Measurements from ENCODE around the gene ARHGAP31. TPM values are rescaled to one million over a fixed set of nuclear protein-coding genes. Genes with fewer than 3 reads are reported as not detected.

The ARHGAP31 gene
- polyA plus RNA-seq, 4 donors = 10.8 to 15.4 (median 12.7) TPM

DNA sequence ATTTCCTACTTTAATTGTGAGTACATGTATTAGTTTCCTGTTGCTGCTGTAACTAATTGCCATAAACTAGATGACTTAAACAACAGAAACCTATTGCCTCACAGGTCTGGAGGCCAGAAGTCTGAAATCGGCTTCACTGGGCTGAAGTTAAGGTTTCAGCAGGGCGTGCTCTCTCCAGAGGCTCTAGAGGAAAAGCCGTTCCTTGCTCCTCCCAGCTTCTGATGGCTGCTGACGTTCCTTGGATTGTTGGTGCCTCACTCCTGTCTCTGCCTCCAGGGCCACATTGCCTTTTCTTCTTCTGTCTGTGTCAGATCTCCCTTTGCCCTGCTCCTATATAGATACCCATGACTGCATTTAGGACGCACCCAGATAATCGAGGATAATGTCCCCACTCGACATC, 80.9 kb downstream of the ARHGAP31 start:
- no peak for DNase-seq (ENCODE audit: low read depth in 4 of 4, low spot score in 2 of 4)

DNA sequence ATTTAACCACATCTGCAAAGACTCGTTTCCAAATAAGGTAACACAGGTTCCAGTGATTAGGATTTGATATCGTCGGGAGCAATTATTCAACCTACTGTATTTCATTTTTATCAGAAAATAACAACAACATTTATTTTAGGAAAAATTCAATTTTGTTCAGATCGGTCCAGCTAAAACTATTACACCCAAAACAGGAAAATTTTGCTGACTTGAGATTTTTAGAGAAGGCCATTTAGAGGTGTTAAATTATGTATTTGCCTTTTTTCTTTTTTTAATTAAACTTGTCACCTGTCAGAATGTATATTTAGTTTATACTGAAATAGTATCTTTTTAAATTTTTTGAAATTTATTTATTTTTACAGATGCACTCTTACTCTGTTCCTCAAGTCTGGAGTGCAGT, 81.3 kb downstream of the ARHGAP31 start:
- no peak for DNase-seq (ENCODE audit: low read depth in 4 of 4, low spot score in 2 of 4)

DNA sequence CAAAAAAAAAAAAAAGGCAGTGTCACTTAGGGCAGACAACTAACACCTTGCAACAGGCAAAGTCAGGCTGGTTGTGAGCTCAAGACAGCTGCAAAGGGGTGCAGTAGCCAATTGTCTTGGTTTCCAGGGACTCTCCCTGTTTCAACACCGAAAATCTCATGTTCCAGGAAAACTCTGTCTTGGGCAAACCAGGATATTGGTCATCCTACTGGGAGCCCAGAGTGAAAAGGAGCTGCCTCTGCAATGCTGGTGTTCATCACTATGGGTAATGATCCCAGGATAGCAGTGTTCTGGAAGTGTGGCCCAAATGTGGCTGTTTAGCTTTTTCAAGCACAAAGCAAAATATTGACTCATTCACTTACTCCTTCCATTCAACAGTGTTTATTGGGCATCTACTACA, 82.6 kb downstream of the ARHGAP31 start:
- no peak for DNase-seq (ENCODE audit: low read depth in 4 of 4, low spot score in 2 of 4)

DNA sequence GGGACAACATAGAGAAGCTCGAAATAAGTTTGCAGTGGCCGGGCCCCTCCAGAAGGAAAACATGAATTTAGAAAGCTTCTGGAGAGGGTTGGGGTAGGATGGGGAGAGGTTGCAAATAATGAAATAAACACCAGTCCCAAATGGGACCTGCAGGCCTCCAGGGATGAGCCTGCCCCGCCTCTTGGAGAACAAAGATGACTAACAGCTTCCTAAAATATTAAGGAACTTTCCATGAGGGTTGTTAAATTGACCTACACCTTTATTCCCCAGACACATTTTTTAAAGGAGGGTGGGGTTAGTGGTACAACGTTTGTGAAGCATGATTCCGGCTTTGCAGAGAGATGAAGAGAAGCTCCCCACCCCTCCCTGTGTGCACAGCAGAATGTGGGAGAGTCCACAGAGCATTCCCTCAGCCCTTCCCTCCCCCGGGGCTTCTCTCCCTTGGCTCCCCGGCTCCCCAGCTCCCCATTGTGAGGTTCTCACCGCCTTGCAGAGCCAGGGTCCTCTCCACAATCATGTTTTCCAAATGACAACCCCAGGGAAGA, 84.1 kb downstream of the ARHGAP31 start:
- DNase-seq (ENCODE audit: low read depth in 4 of 4, low spot score in 2 of 4) = no peak

DNA sequence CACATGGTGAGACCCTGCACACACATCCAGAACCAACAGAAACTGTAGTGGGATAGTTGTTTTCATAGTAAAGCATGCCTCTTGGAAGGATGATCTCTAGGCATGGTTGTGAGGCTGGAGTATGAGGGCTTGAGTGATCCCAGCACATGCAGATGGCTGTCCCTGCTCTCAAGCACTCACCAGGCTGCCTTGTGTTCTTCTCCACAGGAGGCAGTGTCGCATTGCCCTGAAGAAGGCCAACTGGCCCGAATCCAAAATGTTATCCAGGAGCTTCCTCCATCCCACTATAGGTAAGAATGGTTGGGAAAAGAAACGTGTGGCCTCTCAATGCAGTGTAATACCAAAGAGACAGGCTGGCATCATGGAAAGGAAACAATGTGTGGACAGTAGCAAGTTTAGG, 86.5 kb downstream of the ARHGAP31 start:
- DNase-seq (ENCODE audit: low read depth in 4 of 4, low spot score in 2 of 4) = no peak

DNA sequence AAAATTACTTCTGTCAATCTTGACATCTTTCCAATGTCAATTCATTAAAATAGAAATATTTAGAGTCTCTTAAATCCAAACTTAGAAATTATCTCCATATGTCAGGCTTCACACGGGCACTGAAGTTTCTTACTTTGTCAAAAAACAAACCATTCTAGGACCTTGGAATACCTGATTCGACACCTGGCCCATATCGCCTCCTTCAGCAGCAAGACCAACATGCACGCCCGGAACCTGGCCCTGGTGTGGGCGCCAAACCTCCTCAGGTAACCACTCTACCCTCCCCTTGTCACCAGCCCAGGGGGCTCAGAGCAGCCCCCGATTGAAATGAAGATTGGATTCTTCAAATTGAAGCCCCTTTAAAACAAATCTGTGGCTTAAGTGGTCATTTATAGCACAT, 88.0 kb downstream of the ARHGAP31 start:
- DNase-seq (ENCODE audit: low read depth in 4 of 4, low spot score in 2 of 4) = no peak

DNA sequence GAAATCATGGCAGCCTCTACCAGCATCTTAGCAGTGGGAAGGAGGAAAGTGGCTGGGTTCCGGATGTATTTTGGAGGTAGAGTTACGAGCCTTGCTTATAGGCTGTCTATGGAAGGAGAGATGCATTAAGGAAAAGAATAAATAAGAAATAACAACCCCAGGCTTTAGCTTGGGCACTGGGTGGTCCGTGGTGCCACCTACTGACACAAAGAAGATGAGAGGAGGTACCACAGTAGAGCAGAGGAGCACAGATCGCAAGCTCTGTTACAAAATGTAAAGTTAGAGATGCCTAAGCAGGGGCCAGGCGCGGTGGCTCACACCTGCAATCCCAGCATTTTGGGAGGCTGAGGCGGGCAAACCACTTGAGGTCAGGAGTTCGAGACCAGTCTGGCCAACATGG, 94.4 kb downstream of the ARHGAP31 start:
- no peak for DNase-seq (ENCODE audit: low read depth in 4 of 4, low spot score in 2 of 4)

DNA sequence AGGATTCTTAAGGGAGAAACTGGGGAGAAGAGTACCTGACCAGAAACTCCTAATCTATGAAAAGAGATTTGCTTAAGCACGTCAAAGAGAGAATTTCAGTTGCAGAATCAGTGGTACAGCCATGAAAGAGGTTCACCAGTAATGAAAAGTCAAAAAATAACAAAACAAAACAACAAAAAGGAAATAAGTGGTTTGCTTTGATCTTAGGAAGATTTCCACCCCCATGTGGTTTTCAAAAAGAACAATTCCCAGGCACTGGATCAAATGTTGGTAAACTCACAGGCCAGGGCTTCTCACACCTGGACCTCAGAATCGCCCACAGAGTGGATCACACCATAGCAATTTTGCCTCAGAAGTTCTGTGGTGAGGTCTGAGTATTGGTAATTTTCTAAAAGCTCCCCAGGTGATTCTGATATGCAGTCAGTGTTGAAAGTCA, 101.8 kb downstream of the ARHGAP31 start:
- no peak for DNase-seq (ENCODE audit: low read depth in 4 of 4, low spot score in 2 of 4)

DNA sequence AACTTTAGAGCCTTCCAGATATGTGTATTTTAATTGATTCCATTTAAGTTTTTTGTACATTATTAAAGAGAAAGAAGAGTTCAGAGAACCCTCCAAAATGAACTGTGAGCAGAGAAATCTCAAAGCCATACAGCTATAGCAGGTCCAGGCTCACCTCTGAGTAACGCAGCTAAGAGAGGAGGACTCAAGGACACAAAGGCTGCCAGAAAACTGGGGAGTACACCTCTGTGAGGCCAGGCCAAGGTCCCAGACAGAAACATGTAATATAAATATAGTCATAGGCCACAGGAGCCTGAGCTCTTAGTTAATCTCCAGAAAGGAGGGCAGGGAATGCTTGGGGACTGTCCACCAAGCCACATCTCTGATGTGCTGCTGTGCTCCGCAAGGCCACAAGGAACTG, 102.7 kb downstream of the ARHGAP31 start:
- no peak for DNase-seq (ENCODE audit: low read depth in 4 of 4, low spot score in 2 of 4)

DNA sequence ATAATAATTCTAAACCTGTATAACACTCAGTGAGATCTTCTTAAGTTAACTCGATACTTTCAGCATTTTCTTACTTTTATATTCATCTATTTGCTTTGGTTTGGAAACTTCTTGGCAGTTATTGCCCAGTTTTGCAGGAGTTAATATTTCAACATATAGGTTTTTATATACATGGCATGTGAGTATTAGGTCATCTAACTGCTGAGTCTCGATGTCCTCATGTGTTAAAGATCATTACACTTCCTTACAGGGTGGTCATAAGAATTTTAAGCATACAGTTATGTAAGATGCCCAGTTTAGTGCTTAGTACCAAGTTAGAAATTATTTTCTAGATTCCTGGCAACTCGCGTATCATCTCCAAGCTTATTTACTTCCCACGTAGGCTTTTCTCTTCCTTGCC, 106.3 kb downstream of the ARHGAP31 start:
- DNase-seq (ENCODE audit: low read depth in 4 of 4, low spot score in 2 of 4) = no peak

DNA sequence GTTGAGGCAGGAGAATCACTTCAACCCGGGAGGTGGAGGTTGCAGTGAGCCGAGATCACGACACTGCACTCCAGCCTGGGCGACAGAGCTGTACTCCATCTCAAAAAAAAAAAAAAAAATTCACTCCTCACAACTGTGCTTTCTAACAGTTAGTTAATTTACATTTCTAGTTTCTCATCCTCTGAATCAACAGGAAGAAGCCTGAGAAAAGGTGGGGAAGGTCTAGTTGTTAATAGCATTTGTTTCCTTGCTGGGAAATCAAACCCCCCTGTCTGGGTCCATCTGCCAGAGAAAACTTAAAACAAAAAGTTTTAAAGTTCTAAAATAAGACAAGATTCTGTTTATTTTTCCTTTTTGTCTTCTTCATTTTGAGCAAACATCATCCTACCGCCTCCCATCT, 106.9 kb downstream of the ARHGAP31 start:
- no peak for DNase-seq (ENCODE audit: low read depth in 4 of 4, low spot score in 2 of 4)

DNA sequence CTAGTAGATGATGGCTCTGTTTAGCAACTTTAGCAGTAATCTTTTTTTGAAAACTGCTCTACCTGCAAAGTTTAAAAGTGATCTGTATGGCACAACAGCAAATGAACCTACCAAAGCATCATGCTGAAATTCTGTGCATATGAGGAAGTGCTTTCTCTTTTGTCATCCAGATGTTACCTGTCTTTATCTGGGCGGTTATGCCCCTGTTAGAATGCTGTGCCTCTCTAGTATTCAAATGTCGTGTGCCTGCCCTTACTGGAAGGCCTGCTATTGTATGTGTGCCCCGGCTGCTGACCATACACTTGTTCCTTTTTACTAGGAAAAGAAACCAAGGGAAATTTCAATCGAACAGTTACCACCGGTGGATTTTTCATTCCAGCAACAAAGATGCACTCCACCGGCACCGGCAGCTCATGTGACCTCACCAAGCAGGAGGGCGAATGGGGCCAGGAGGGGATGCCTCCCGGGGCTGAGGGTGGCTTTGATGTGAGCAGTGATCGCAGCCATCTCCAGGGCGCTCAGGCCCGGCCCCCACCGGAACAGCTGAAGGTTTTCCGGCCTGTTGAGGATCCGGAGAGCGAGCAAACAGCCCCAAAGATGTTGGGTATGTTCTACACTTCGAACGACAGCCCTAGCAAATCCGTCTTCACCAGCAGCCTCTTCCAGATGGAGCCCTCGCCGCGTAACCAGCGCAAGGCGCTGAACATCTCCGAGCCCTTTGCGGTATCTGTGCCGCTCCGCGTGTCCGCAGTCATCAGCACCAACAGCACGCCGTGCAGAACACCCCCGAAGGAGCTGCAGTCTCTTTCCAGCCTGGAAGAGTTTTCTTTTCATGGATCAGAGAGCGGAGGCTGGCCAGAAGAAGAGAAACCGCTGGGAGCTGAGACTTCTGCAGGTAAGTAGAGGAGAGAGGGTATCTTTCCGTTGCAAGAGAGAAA, 107.6 kb downstream of the ARHGAP31 start:
- no peak for DNase-seq (ENCODE audit: low read depth in 4 of 4, low spot score in 2 of 4)

DNA sequence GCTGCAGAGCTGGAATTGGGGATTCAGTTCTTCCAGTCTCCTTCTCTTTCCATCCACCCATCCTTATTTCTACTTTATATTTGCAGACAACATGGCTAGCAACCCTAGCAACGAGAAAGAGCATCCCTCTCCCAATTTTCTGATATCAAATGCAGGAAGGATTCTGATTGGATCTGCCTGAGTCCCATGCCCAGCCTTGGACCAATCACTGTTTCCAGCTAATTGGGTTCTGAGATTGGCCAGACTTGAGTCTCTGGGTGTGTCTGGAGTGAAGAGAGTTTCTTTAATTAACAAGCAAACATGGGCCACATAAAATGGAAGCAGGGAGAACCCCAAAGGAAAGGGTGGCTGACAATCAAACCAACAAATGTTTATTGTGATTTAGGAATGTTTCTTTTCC, 108.6 kb downstream of the ARHGAP31 start:
- DNase-seq (ENCODE audit: low read depth in 4 of 4, low spot score in 2 of 4) = no peak

DNA sequence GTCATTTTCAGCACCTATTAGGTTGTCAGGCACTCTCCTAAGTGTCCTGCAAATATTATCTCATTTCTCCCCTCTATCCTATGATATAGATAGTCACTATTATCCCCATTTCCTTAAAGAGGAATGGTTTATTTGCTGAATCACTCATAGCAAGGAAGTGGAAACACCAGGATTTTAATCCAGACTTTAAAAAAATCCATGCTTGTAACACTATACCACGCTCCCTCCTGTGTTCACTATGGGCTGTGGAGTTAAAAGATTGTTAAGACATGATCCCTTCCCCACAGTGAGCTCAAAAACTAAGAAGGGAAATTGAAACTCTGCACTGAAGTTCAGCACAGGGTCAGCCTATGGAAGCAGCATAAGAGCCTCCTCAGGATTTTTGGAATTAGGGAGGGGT, 109.0 kb downstream of the ARHGAP31 start:
- no peak for DNase-seq (ENCODE audit: low read depth in 4 of 4, low spot score in 2 of 4)

DNA sequence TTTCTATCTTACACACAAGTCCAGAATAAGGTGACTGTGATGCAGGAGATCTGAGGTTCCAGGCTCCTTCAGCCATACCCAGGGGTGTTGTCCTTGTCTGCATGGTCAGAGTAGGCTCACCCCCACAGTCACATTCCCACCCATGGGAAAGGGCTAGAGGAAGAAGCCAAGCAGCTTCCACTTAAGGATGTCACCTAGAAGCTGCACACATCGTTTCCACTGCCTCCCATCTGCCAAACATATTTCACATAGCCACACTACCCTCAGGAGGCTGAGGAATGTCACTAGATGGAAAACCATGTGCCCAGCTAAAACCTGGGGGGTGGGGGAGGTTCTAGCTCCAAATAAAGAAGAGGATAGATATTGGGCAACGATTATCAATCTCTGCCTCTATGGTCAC, 111.1 kb downstream of the ARHGAP31 start:
- DNase-seq (ENCODE audit: low read depth in 4 of 4, low spot score in 2 of 4) = no peak

DNA sequence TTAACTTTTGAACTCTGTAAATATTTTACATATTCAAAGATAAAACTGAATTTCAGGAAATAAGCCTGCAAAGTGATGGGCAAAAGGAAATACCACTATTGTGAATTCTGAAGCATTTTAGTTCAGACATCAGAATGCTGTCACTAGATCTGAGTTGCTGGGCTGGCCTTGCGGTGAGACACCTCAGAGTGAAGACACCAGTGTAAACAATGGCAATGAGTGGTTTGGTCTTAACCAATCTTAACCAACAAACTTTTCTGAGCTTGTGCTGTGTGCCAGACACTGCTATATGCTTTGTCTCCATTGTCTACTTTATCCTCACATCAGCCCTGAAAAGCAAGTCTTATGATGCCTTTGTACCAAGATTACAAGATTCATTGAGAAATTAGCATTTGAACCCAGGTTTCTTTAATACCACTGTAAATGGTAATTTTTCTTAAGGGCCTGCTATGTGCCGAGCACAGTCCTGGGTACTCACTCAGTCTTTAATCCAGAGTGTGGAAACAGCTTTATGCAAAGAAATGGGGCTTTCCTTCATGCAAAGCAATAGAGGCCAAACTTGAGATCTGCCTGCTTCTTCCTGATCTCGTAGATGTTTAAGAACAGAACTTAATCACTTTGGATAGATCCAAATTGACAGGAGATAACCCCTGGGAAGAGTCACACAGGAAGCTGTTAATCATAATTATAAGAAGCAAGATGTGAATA, 114.2 kb downstream of the ARHGAP31 start:
- no peak for DNase-seq (ENCODE audit: low read depth in 4 of 4, low spot score in 2 of 4)

DNA sequence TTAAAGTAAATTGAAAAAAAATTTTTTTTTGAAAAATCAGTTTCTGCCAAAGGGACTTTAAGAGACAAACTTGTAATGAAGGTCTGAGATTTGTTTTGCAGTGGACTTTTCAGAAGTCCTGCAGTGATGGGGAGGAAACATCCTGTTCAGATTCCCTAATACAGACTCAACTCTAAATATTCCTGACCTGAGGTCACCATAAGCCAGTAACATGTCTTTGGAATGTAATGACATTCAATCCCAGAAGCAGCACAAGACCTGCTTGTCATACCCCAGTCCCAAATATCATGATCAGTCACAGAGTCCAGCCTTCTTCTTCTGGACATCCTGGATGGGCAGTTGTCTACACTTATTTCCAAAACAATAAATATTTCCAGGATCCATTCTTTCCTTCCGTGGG, 115.7 kb downstream of the ARHGAP31 start:
- DNase-seq (ENCODE audit: low read depth in 4 of 4, low spot score in 2 of 4) = no peak

DNA sequence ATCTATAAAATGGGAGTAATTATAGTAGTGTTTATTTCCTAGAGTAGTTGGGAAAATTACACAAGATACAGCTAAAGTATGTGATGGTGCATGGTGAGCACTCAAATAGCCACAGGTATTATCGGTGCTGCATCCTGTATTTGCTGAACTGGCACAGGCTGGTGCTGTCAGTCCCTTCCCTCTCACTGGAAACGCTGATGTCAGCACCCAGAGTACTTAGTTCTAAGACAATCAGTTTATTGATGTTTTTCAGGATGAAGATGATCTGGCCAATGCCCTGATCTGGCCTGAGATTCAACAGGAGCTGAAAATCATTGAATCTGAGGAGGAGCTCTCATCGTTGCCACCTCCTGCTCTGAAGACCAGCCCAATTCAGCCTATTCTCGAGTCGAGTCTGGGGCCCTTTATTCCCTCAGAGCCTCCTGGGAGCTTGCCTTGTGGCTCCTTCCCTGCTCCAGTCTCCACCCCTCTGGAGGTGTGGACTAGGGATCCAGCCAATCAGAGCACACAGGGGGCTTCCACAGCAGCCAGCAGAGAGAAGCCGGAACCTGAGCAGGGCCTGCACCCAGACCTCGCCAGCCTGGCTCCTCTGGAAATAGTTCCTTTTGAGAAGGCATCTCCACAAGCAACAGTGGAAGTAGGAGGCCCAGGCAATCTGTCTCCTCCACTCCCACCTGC, 119.6 kb downstream of the ARHGAP31 start:
- no peak for DNase-seq (ENCODE audit: low read depth in 4 of 4, low spot score in 2 of 4)

DNA sequence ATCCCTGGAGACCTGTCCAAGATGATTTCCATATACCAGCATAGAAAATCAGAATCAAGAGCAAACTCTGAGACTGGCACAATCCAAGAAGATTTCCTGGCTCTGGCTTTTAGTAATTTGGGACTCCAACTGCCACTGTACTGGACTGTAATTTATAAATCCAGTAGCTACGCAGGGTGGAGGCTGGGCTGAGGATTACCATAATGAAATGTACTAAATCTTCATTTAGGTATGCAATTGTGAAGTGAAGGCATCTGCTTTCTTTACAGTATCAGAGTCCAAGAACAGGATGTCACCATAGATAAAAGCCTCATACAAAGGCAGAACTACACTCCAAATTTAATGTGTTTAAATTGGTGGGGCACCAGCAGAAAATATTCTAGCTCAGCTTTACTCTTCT, 122.7 kb downstream of the ARHGAP31 start:
- DNase-seq (ENCODE audit: low read depth in 4 of 4, low spot score in 2 of 4) = no peak

DNA sequence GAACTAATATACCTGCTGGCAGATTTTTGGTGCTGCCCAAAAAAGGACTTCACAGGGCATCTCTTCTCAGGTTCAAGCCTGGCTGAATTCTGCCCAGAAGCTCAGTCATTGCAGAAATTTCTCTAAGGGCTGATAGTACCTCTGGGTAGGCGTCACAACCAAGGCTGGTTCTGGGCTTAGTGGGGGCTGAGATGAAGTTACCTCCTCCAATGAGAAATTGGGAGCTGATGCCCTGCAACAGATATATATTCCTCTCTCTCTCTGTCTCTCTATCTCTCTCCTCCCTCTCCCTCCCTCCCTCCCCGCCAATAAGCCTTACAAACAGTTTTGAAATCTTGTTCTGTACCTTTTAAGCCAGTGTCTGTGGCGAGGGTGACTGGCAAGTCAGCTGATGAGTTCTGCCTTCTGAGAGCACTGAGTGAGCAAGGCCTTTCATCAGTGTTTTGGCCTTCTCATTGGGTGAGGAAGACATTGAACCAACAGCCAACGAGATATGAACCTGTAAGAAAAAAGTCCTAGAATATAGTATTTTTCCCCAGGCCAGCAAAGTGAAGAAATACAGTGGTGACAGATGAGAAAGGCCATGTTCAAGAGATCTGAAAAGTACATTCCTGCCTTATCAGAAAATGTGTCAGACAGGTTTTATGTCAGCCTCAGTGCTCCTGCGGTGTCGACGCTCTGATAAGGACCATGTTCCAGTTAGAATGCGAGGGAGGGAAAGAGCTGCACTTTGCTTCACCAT, 123.8 kb downstream of the ARHGAP31 start:
- DNase-seq (ENCODE audit: low read depth in 4 of 4, low spot score in 2 of 4) = no peak
